D721Med (cell line): Measurements from ENCODE around the gene MAP4K4.

Experiments used
- DNase-seq: peaks from one replicate; pipeline ENCODE4 v3.0.0; 2011; ENCODE audit warnings: low spot score; ENCODE audit not compliant: insufficient read length
- FAIRE-seq: peaks from 2 replicates; lab custom pipeline; 2011; peaks lifted over from hg19 to GRCh38; lab: Jason Lieb, UNC
- TF ChIP-seq, protein P1 (sequence below): IDR thresholded peaks from 2 replicates; pipeline ENCODE4 v1.5.1; 2012; ENCODE audit warnings: mild to moderate bottlenecking, control low read depth; ENCODE audit not compliant: insufficient read depth; ENCODE audit errors: missing control alignments

Gene MAP4K4

DNA sequence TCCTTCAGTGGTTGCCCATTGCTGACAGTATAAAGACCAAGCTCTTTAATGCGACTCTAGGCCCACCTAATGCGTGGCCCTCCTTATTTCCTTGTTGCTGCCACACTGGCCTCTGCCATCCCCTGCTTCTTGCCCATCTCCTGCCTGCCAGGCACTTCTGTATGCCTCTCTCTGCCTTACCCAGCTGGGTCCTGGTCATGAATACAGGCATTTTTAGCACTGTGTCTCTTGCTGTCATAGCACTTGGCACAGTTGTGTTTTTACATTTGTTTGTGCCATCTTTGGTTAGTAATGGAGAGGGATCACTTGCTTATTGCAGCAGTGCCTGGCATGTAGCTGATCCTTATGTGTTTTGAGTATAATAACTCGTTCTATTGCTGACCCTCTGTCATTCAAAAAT lies 38.7 kb downstream of the MAP4K4 start:
- FAIRE-seq (no peak), DNase-seq (no peak)
- TF ChIP-seq, protein P1, sequence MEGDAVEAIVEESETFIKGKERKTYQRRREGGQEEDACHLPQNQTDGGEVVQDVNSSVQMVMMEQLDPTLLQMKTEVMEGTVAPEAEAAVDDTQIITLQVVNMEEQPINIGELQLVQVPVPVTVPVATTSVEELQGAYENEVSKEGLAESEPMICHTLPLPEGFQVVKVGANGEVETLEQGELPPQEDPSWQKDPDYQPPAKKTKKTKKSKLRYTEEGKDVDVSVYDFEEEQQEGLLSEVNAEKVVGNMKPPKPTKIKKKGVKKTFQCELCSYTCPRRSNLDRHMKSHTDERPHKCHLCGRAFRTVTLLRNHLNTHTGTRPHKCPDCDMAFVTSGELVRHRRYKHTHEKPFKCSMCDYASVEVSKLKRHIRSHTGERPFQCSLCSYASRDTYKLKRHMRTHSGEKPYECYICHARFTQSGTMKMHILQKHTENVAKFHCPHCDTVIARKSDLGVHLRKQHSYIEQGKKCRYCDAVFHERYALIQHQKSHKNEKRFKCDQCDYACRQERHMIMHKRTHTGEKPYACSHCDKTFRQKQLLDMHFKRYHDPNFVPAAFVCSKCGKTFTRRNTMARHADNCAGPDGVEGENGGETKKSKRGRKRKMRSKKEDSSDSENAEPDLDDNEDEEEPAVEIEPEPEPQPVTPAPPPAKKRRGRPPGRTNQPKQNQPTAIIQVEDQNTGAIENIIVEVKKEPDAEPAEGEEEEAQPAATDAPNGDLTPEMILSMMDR, result no peak

DNA sequence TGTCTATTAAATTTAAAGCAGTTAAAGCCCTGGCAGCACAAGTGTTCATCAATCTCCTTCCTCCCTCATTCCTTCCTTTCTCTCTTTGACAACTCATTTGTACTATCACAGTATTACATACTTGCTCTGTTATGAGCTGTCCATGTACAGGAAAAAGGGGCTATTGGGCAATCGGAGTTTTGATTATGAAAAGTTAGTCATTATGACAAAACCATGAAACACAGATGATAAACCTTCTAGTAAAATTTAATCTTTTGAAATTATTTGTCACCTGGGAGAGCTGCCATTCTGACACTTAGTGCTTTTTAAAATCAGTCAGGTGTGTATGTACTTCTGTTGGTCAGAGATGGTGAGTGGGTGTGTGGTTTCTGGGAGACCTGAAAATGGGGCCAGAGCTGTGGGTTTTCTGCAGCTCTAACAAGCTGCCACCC lies 39.4 kb downstream of the MAP4K4 start:
- DNase-seq (no peak), FAIRE-seq (no peak)
- TF ChIP-seq, protein P1, result no peak

DNA sequence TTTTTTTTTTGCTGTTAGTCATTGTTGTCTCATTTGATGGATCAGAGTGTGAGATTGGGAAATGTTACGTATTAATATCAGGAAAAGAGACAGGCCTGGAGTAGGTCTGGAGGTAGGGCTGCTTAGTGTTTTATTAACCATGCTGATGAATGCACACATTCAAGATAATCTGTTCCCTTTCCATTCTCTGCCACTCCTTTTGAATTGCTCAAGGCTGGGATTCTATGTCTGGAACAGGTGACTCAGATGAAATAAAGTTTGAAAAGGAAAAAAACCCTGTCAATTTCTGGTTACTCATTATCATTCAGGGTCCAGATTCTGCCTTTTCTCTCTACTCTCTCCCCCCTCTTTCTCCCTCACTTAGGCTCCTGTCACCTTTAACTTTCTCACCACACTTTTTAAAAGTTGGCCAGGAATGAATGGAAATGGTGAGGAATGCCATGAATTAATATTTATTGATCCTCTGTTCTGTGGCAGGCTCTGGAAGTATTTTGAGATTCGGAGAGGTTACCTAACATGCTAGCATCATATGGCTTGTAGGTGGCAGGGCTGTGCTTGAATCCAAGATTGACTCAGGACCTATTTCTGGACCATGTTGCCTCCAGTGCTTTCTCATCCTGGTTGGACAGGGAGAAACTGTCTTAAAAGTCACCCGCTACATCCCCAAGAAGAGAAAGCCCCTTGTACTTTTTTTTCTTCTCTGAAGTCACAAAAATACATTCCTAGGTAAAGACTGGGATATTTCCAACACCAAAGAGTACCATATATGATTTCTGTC lies 40.2 kb downstream of the MAP4K4 start:
- TF ChIP-seq, protein P1, result no peak
- no peak for DNase-seq
- FAIRE-seq, result no peak

DNA sequence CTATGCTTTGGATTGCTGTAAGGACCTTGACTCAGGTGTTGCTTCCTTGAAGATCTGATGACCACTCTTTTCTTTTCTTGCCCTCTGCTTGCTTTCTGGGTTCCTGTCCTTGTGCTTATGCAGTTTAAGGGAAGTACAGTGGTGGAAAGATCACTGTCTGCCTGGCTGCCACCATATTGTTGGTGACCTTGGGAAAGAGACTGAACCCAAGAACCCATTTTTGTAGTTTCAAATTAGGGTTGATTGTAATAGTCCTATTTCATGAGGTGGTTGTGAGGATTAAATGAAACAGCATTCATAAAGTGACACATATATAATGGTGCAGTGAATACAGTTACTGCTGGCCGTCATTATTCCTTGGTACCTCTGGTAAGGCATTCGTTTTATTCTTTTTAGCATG lies 41.1 kb downstream of the MAP4K4 start:
- no peak for DNase-seq
- no peak for FAIRE-seq
- TF ChIP-seq, protein P1, result no peak

DNA sequence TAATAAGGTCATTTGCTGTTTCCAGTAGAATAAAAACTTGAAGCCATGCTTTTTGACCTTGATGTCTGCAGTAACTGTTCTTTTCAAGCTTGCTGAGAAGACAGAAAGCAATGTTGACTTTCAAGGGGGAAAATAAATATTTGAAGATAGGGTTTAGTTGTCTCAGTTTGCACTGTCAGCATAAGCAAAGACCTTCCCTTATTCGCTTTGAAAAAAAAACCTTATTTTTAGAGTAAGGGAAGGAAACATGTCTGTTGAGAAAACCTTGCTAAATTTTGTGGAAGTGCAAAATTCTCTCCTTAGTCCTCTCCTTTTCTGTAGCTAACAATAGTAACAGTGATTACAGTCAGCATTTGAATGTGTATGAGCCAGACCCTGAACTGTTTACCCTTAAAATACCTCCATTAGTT lies 43.1 kb downstream of the MAP4K4 start:
- DNase-seq, result no peak
- no peak for FAIRE-seq
- TF ChIP-seq, protein P1, result no peak

DNA sequence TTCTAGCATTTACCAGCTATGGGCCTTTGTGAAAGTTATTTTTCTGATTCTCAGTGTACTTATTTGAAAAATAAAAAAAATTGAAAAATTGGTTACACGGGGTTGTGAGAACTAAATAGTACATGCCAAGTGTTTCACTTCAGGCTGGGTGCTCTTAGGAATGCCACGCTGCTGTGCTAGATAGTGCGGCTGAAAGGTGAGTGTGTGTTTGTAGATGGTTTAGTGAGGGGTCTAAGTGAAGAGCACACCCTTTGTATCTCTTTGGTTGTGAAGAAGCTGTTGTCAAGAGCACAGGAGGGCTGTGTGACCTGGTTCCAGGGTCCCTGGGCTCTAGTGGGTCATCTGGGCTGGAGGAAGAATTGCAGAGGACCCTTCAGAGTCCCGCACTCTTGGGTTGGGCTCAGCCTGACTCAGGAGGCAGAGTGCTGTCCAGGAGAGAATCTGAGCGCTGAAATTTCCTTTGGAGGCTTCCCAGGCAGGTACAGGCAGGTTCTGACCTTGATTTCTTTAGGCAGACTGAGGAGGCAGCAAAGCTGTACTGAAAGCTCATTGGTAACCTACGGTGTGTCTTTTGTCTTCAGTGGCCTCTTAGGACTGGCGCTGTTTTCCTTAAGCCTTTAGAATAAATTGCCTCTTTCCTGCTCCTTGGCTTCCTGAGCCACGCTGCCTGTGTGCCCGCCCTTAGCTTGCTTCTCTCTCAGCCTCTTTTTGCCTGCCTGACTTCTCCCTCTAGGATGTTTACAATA lies 44.4 kb downstream of the MAP4K4 start:
- TF ChIP-seq, protein P1, result no peak
- no peak for FAIRE-seq
- DNase-seq, result no peak
